HepG2 (cell line): Measurements from ENCODE around the gene ZNF23. TPM values are rescaled to one million over a fixed set of nuclear protein-coding genes. Genes with fewer than 3 reads are reported as not detected.

Experiments used
- ADNP ChIP-seq: sonication (generic); formaldehyde crosslinking; IDR thresholded peaks from 2 replicates; pipeline ENCODE4 v1.4.0; 2020; ENCODE audit warnings: missing genetic modification reagents
- ARNT2 ChIP-seq: sonication (generic); formaldehyde crosslinking; IDR thresholded peaks from 2 replicates; pipeline ENCODE4 v1.8.0; 2022; ENCODE audit warnings: mild to moderate bottlenecking, low read depth, missing genetic modification reagents, moderate library complexity
- GMEB2 ChIP-seq: IDR thresholded peaks from 2 replicates; pipeline ENCODE4 v1.6.1; 2016; ENCODE audit warnings: missing biosample characterization, missing genetic modification reagents, low read depth
- GTF3A ChIP-seq: sonication (generic); formaldehyde crosslinking; conservative IDR thresholded peaks from 2 replicates; pipeline ENCODE4 v1.4.0; 2020; ENCODE audit warnings: mild to moderate bottlenecking, missing genetic modification reagents
- KLF13 ChIP-seq: sonication (generic); formaldehyde crosslinking; IDR thresholded peaks from 2 replicates; pipeline ENCODE4 v1.4.0; 2020; ENCODE audit warnings: mild to moderate bottlenecking, missing genetic modification reagents
- MTA1 ChIP-seq: sonication (generic); formaldehyde crosslinking; IDR thresholded peaks from 2 replicates; pipeline ENCODE4 v1.4.0; 2020; ENCODE audit warnings: missing genetic modification reagents, mild to moderate bottlenecking, borderline replicate concordance
- MTF2 ChIP-seq: sonication (generic); formaldehyde crosslinking; IDR thresholded peaks from 2 replicates; pipeline ENCODE4 v1.5.0; 2020; ENCODE audit warnings: missing genetic modification reagents, borderline replicate concordance
- MYC ChIP-seq: sonication (generic); formaldehyde crosslinking; IDR thresholded peaks from 2 replicates; pipeline ENCODE4 v1.9.0; 2021; ENCODE audit warnings: missing genetic modification reagents, borderline replicate concordance
- NBN ChIP-seq: fragments of 450-650 bp; conservative IDR thresholded peaks from 2 replicates; pipeline ENCODE4 v1.6.1; 2017
- PBX2 ChIP-seq: IDR thresholded peaks from 2 replicates; pipeline ENCODE4 v1.6.1; 2016; ENCODE audit warnings: control low read depth
- POLR2G ChIP-seq: fragments of 200-400 bp; formaldehyde crosslinking; IDR thresholded peaks from 2 replicates; pipeline ENCODE4 v1.6.1; 2018; ENCODE audit warnings: mild to moderate bottlenecking, low read depth, low read length, moderate library complexity
- RXRA ChIP-seq: sonication (generic); formaldehyde crosslinking; IDR thresholded peaks from 2 replicates; pipeline ENCODE4 v1.5.1; 2020; ENCODE audit warnings: missing genetic modification reagents
- SCMH1 ChIP-seq: sonication (generic); formaldehyde crosslinking; IDR thresholded peaks from 2 replicates; pipeline ENCODE4 v1.9.0; 2021; ENCODE audit warnings: missing genetic modification reagents, mild to moderate bottlenecking, borderline replicate concordance
- SMAD1 ChIP-seq: sonication (generic); formaldehyde crosslinking; IDR thresholded peaks from 2 replicates; pipeline ENCODE4 v1.4.0; 2020; ENCODE audit warnings: missing genetic modification reagents, low read depth, mild to moderate bottlenecking, borderline replicate concordance
- SMAD9 ChIP-seq: sonication (generic); formaldehyde crosslinking; IDR thresholded peaks from 2 replicates; pipeline ENCODE4 v1.5.1; 2020; ENCODE audit warnings: mild to moderate bottlenecking, missing genetic modification reagents
- SMC3 ChIP-seq: IDR thresholded peaks from 2 replicates; pipeline ENCODE4 v1.6.1; 2011; ENCODE audit warnings: low read length, improper control_type of control experiment
- TGIF2 ChIP-seq: IDR thresholded peaks from 2 replicates; pipeline ENCODE4 v1.6.1; 2016; ENCODE audit warnings: control low read depth, missing compliant biosample characterization
- TRIM24 ChIP-seq: sonication (generic); formaldehyde crosslinking; IDR thresholded peaks from 2 replicates; pipeline ENCODE4 v1.8.0; 2022; ENCODE audit warnings: mild to moderate bottlenecking, missing genetic modification reagents
- ZNF276 ChIP-seq: sonication (generic); formaldehyde crosslinking; IDR thresholded peaks from 2 replicates; pipeline ENCODE4 v1.4.0; 2020; ENCODE audit warnings: mild to moderate bottlenecking, low read depth, missing genetic modification reagents
- ZNF337 ChIP-seq: sonication (generic); formaldehyde crosslinking; IDR thresholded peaks from 2 replicates; pipeline ENCODE4 v1.5.1; 2020; ENCODE audit warnings: missing genetic modification reagents, low read depth, mild to moderate bottlenecking, borderline replicate concordance
- ZNF550 ChIP-seq: sonication (generic); formaldehyde crosslinking; IDR thresholded peaks from 2 replicates; pipeline ENCODE4 v1.4.0; 2020; ENCODE audit warnings: mild to moderate bottlenecking, missing genetic modification reagents, borderline replicate concordance
- ZNF770 ChIP-seq: sonication (generic); formaldehyde crosslinking; IDR thresholded peaks from 2 replicates; pipeline ENCODE4 v1.5.0; 2020; ENCODE audit warnings: mild to moderate bottlenecking, missing genetic modification reagents
- ZNF780A ChIP-seq: sonication (generic); formaldehyde crosslinking; IDR thresholded peaks from 2 replicates; pipeline ENCODE4 v1.8.0; 2022; ENCODE audit warnings: mild to moderate bottlenecking, missing genetic modification reagents, moderate library complexity
- polyA plus RNA-seq, 8 experiments: library from polyadenylated mRNA; depleted of rRNA in 3 of 8; stranded (reverse) in 7 of 8; unstranded in 1 of 8; fragments of >200 nt; fragmentation: Illumina TruSeq in 4 of 8; extraction: Trizol in 4 of 8; gene quantifications; 2 replicates each; pipeline versions ENCODE4 v1.2.1 to v1.2.3, GENCODE V29; 2011 to 2016; ENCODE audit warnings: low read depth in 4 of 8, missing spikeins in 1 of 8, mixed read lengths in 1 of 8; ENCODE audit not compliant: insufficient read depth in 1 of 8
- total RNA-seq, 5 experiments: library from RNA; depleted of rRNA; stranded (reverse); fragments of >200 nt; fragmentation: Illumina TruSeq; extraction: Trizol; gene quantifications; 2 replicates each; pipeline ENCODE4 v1.2.3, GENCODE V29; 2016; ENCODE audit warnings: low read depth in 1 of 5

The ZNF23 gene
- total and polyA plus RNA-seq, 2 of the 13 experiments (the other 11 are each of a cell fraction or from before 2014, with no cell fraction given), result 8.6 to 12.2 TPM

- TF ChIP-seq SMAD9 (CRISPR knock-in tag) (peak; percentile 91; the same call in 1 of the 2 replicates), SMC3 (0 out of 2 replicates have a peak, but pooled peaks have one; percentile 14), MTF2 (CRISPR knock-in tag) (no peak), ZNF276 (CRISPR knock-in tag) (peak; percentile 85; the same call in 1 of the 2 replicates), GMEB2 (no peak), TRIM24 (CRISPR knock-in tag) (no peak), MTA1 (CRISPR knock-in tag) (no peak), ARNT2 (CRISPR knock-in tag) (peak; percentile 50; the same call in 1 of the 2 replicates), PBX2 (CRISPR knock-in tag) (no peak), TGIF2 (peak; percentile 99), ZNF770 (CRISPR knock-in tag) (no peak), ZNF550 (CRISPR knock-in tag) (no peak), GTF3A (CRISPR knock-in tag) (no peak), KLF13 (CRISPR knock-in tag) (no peak), SCMH1 (CRISPR knock-in tag) (no peak), ZNF337 (CRISPR knock-in tag) (no peak), NBN (no peak), POLR2G (no peak), RXRA (CRISPR knock-in tag) (no peak), MYC (CRISPR knock-in tag) (peak; percentile 38; the same call in 1 of the 2 replicates), ADNP (CRISPR knock-in tag) (no peak), SMAD1 (CRISPR knock-in tag) (no peak), ZNF780A (CRISPR knock-in tag) (peak; percentile 69; the same call in 1 of the 2 replicates)
Measured at GRCh38 chr16:71467810-71468209, 5.8 kb upstream of the ZNF23 start (continued).
